HL-60 (cell line): ENCODE measurements around the gene SLC4A9.
A peak's percentile ranks its signal among the peaks of the same experiment; 100 is the strongest.

Source experiments
- DNase-seq, 2 experiments: peaks; one replicate each; pipeline ENCODE4 v3.0.0-alpha.2; 2010 to 2020; ENCODE audit warnings: low read depth in 1 of 2, low spot score in 1 of 2
- H3K27ac ChIP-seq: fragments of 250-450 bp; sonication (Bioruptor Pico); replicated peaks from 2 replicates; pipeline ENCODE4 v1.5.1; 2020; ENCODE audit warnings: mild to moderate bottlenecking, moderate library complexity
- H3K27me3 ChIP-seq: fragments of 250-450 bp; sonication (Bioruptor Pico); 2 replicates; pipeline ENCODE4 v1.5.1; 2021; ENCODE audit warnings: mild to moderate bottlenecking, moderate library complexity; ENCODE audit not compliant: insufficient read depth, poor library complexity, severe bottlenecking
- H3K4me3 ChIP-seq: replicated peaks from 2 replicates; pipeline ENCODE4 v1.5.1; 2011; ENCODE audit warnings: mild to moderate bottlenecking, control low read depth, low read length; ENCODE audit not compliant: insufficient read depth
- GABPA ChIP-seq: IDR thresholded peaks from 2 replicates; pipeline ENCODE4 v1.6.1; 2012; ENCODE audit warnings: low read depth
- POLR2AphosphoS5 ChIP-seq: IDR thresholded peaks from 2 replicates; pipeline ENCODE4 v1.6.1; 2012; ENCODE audit warnings: low read depth
- SPI1 ChIP-seq: IDR thresholded peaks from 2 replicates; pipeline ENCODE4 v1.6.1; 2012; ENCODE audit warnings: low read depth, mild to moderate bottlenecking, borderline replicate concordance
- TF ChIP-seq, protein P1 (sequence below): IDR thresholded peaks from 2 replicates; pipeline ENCODE4 v1.6.1; 2012; ENCODE audit warnings: low read depth; ENCODE audit not compliant: insufficient replicate concordance
- TF ChIP-seq, protein P2 (sequence below): IDR thresholded peaks from one replicate; pipeline ENCODE4 v1.5.1; 2011; ENCODE audit warnings: low read length, control low read depth, inconsistent platforms; ENCODE audit not compliant: insufficient read depth

Gene SLC4A9

GRCh38 chr5:140317859-140318258 is 42.1 kb upstream of the SLC4A9 start:
- no peak for DNase-seq
- Histone ChIP-seq H3K27me3 (no peaks in the 10 kb centered on the region), H3K27ac (no peak overlapping the region), H3K4me3 (no peak overlapping the region)
- TF ChIP-seq GABPA (no peak), SPI1 (no peak), POLR2AphosphoS5 (no peak)
- TF ChIP-seq, protein P1, sequence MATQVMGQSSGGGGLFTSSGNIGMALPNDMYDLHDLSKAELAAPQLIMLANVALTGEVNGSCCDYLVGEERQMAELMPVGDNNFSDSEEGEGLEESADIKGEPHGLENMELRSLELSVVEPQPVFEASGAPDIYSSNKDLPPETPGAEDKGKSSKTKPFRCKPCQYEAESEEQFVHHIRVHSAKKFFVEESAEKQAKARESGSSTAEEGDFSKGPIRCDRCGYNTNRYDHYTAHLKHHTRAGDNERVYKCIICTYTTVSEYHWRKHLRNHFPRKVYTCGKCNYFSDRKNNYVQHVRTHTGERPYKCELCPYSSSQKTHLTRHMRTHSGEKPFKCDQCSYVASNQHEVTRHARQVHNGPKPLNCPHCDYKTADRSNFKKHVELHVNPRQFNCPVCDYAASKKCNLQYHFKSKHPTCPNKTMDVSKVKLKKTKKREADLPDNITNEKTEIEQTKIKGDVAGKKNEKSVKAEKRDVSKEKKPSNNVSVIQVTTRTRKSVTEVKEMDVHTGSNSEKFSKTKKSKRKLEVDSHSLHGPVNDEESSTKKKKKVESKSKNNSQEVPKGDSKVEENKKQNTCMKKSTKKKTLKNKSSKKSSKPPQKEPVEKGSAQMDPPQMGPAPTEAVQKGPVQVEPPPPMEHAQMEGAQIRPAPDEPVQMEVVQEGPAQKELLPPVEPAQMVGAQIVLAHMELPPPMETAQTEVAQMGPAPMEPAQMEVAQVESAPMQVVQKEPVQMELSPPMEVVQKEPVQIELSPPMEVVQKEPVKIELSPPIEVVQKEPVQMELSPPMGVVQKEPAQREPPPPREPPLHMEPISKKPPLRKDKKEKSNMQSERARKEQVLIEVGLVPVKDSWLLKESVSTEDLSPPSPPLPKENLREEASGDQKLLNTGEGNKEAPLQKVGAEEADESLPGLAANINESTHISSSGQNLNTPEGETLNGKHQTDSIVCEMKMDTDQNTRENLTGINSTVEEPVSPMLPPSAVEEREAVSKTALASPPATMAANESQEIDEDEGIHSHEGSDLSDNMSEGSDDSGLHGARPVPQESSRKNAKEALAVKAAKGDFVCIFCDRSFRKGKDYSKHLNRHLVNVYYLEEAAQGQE = no peak
- TF ChIP-seq, protein P2, sequence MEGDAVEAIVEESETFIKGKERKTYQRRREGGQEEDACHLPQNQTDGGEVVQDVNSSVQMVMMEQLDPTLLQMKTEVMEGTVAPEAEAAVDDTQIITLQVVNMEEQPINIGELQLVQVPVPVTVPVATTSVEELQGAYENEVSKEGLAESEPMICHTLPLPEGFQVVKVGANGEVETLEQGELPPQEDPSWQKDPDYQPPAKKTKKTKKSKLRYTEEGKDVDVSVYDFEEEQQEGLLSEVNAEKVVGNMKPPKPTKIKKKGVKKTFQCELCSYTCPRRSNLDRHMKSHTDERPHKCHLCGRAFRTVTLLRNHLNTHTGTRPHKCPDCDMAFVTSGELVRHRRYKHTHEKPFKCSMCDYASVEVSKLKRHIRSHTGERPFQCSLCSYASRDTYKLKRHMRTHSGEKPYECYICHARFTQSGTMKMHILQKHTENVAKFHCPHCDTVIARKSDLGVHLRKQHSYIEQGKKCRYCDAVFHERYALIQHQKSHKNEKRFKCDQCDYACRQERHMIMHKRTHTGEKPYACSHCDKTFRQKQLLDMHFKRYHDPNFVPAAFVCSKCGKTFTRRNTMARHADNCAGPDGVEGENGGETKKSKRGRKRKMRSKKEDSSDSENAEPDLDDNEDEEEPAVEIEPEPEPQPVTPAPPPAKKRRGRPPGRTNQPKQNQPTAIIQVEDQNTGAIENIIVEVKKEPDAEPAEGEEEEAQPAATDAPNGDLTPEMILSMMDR = no peak

DNA sequence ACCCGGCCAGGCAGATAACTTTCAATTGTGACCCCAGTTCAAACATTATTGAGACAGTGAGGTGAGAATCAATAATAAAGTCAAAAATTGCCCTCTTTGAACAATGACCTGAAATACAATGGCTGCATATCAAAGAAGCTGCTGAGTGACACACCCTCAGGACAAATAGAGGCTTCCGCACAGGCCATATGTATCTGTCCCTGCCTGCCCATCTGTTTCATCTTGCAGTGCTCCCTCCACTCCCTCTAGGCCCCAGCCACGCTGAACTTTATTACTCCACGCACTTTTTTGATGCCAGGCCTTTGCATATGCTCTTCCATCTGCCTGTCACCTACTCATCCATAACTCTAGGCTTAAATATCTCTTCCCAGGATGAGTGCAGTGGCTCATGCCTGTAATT is 41.2 kb upstream of the SLC4A9 start:
- H3K4me3 ChIP-seq = no peak overlapping the region
- TF ChIP-seq POLR2AphosphoS5 (no peak), GABPA (no peak), SPI1 (no peak)
- TF ChIP-seq, protein P2 = no peak
- TF ChIP-seq, protein P1 = no peak
- no peaks in the 10 kb centered on the region for H3K27me3 ChIP-seq
- no peak for DNase-seq
- no peak overlapping the region; the same call in 1 of the 2 replicates for H3K27ac ChIP-seq

GRCh38 chr5:140319833-140320232 is 40.2 kb upstream of the SLC4A9 start:
- peak overlapping the region; percentile 5 for H3K27ac ChIP-seq

GRCh38 chr5:140321796-140322195 is 38.2 kb upstream of the SLC4A9 start:
- H3K4me3 ChIP-seq = no peak overlapping the region
- TF ChIP-seq GABPA (no peak), POLR2AphosphoS5 (peak; percentile 60), SPI1 (peak; percentile 63; the same call in 1 of the 2 replicates)
- no peaks in the 10 kb centered on the region for H3K27me3 ChIP-seq
- DNase-seq = peak; percentile 90 to 98
- H3K27ac ChIP-seq = peak overlapping the region; percentile 44

More at GRCh38 chr5:140319833-140320232, 40.2 kb upstream of the SLC4A9 start:
- DNase-seq = peak in 1 of 2 experiments; percentile 79
- no peak for TF ChIP-seq GABPA
- TF ChIP-seq SPI1 = peak; percentile 99
- no peak overlapping the region for H3K4me3 ChIP-seq
- H3K27me3 ChIP-seq = no peaks in the 10 kb centered on the region
